Stimulated activated CD8-positive, alpha-beta memory T cell treated with anti-CD3 and anti-CD28 coated beads, Interleukin-7, amount 100 ng/mL, for 48 hours (primary cell): ENCODE results near the gene DYNLT2.

ENCODE experiments used
- DNase-seq, 2 donors: peaks; one replicate each; pipeline ENCODE4 v3.0.0-alpha.2; 2020; ENCODE audit warnings: low read depth in 1 of 2; ENCODE audit errors: extremely low read depth in 1 of 2

Gene DYNLT2

DNA sequence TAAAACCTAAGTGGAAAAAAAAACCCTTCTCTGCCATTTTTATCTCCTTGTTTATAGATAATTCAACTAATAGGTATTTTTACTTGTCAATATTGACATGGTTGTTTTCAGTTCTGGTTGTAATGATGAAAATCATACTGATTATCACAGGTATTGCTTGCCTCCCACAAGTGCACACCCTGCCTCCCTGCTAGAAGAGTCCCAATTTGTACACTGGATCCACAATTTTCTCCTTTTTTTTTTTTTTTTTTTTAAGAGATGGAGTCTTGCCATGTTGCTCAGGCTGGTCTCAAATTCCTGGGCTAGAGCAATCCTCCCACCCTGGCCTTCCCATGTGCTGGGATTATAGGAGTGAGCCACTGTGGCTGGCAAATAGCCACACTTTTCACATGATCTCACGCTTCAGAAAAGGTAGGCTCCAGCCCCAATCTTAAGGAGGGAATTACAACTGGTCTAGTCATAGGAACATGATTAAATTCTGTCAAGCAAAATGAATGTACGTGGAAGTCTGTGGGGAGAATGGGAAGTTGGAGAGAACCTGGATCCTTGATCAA lies 12.3 kb downstream of the DYNLT2 start:
- DNase-seq: no peak

DNA sequence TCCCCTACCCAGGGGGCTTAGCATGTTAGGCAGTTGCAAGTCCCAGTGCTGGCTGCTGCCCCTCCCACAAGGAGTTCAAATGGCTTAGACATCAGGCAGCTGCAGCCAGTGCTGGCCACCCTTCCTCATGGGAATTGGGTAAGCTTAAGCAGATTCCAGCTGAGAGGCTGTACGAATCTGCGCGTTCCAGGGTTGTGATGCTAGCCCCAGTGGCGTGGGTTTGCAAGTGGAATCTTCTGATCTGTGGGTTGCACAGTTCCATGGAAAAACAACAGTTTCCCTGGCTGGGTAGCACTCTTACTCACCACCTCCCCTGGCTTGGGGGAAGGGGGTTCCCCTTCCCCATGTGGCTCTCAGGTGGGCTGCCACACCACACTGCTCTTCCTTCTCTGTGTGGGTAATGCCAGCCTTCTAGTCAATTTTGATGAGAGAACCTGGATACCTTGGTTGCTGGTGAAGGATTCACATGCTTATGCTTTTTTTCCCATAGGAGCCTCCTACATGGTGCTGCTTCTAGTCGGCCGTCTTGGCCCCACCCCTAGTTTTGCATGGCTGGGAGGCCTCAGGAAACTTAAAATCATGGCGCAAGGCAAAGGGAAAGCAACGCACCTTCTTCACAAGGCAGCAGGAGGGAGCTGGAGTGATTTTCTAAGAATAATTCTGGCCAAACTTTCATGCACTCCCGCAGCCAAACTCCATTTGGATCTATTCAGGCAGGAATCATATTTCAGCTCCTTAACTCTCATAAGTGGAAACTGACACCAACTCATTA lies 13.0 kb downstream of the DYNLT2 start:
- no peak for DNase-seq

DNA sequence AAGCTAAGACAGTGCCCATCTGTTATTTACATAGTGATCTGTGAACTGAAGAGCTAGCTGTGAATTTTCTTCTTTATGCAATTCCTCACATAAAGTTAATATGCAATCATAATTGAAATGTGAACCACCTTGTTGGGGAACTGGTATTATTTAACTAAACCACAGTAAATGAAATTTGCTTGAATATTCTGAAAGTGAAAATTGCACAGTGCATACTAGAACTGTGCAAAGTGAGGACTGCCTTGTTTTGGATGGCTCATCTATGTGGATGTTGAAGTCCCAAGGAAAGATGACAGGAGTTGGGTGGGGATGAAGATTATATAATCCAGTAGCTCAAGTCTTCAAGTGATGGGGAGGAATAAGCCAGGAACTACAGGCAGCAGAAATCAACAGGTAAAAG lies 21.4 kb downstream of the DYNLT2 start:
- no peak for DNase-seq

DNA sequence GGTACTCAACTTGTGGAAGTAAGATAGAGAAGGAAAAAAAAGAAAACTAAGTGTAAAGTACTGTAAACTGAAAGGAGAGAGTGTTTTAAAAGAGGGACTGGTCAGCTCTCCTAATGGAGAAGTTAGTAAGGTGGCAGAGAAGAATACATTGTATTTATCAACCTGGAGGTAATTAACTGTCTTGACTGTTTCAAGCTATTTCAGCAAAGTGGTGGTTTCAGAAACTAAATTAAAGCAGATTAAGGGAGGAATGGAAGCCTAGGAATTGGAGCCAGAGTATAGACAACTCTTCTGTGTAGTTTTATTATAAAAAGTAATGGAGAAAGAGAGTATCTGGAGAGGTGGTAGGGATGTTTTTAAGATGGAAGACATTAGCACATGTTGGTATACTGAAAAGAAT lies 24.4 kb downstream of the DYNLT2 start:
- DNase-seq: no peak

DNA sequence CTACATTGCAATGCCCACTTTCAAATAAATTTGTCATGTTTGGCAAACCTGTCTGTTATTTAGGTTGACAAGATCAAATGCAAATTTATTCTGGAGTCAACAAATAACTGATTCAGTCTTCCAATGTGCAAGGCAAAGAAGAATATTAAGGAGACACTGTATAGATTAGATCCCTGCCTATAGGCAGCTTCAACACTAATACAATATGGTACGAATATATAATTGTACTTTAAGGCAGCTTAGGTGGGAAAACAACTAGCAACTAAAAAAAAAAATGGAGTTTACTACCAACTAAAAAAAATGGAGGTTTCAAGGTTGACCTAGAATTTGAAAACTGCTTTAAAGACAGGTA lies 25.3 kb downstream of the DYNLT2 start:
- DNase-seq: no peak

DNA sequence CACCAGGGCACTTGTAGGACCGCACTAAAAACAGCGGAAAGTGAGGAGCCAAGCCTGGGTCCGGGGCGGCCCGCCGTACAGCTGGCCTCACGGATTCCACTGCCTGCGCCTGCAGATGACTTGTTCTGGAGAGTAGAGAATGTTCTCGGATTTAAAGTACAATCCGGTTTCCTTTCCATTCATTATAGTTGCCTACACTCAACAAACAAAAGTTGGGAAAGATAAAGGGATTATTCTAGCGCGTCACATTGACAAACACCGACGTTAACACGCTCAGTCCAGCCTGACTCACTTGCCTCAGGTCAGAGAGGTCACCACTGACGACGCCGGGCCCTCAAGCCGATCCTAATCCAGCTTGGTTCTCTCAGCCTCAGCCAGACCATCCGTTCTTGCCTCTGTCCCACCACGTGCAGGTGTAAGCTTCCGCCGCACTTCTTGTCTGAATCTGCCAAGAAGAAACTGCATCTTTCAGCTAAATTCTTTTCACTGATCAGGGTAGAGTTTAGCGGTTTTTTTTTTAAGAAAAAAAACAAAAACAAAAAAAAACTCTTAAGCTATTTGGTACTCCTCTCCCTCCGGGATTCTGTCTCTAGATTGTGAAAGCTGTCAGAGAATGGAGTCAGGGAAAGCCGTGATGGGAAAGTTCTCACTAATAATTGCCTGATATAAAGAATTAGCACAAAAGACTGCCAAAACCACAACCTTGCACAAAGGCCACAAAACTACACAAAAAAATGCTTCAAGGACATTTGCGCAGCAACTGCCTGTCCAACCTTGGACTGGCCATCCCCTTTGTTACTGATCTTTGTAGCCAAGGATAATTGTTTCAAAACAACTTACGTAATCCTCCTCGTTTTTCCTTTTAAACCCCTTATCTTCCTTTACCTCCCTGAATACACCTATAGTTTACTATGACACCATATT lies 26.0 kb downstream of the DYNLT2 start:
- no peak for DNase-seq

DNA sequence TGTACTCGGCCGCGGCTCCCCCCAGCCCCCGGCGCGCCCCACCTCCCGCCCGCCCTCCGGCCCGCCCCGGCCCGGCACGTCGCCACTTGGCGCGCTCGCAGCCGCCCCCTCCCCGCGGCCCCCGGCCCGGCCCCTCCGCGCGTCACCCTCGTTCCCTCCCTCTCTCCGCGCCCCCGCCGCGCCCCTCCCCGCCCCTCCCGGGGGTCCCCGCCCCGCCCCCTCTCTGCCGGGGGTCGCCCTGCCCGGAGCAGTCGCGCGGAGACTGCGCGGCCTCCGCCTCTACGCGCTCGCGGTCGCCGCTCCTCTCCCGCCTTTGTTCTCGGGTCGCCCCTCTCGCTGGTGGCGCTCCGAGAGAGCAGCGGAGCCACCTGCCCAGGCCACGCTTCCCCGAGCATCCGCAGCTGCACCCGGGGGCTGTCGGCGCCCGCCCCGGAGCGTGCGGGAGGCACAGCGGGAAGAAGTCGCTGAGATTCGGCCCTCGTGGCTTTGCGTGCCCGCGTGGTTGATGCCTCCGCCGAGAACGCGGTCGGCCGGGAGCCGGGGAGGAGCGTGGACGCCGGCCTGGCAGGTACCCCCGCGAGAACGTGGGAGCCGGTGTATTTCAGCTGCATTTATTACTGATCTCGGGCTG lies 26.8 kb downstream of the DYNLT2 start, which contains the start of gene PHF10:
Gene PHF10 (minus strand): TSS at position 7 of the 631 bp plus-strand sequence. CDS start 569 bp downstream, outside the sequence.
- peak; percentile 44 to 50 for DNase-seq

DNA sequence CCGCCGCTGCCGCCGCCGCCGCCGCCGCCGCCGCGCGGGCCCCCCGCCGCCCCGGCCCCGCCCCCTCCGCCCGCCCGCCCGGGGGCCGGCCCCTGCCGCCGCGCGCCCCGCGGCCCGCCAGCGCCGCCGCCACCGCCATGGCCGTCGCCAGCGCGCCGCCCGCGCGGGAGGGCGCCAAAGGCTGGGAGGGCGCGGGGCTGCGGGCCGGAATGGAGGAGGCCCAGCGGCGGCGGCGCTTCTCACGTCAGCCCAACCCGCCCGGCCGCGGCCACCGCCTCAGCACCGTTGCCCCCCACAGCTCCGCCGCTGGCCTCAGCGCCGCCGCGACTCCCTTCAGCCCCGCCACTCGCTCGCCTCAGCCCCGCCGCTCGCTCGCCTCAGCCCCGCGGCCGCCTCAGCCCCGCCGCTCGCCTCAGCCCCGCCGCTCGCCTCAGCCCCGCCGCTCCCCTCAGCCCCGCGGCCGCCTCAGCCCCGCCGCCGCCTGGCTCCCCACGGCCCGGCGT lies 27.3 kb downstream of the DYNLT2 start:
- DNase-seq: no peak

DNA sequence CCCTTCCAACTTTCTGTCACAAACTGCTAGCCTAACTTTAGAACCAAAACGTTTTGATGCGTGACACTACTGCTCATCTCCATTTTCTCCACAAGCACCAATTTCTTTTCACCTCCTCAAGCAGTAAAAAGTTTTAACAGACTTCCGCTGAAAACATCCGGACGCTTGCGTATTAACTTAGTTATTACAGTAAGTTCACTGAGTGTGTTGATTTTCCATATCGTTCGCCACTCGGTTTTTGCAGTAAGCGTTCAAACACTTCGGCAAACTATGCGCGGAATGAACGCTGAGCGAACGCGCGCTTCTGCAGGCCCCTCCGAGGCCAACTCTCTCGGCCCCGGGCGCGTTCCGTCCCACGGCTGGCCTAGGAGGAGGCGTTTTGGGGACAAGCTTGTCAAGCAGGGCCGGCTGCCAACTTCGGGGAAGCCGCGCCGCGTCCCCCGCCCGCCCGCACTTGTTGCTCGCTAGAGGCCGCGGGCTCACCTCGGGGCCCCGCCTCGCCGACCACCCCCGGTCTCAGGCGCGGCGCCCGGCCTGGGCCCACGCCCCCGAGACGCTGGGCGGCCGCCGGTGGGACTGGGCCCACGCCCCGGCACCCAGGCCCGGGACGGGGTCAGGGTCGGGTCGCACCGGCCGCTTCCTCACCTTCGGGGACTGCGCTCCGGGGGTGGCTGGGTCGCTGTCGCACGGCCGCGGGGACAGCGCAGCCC lies 28.0 kb downstream of the DYNLT2 start:
- peak in 1 of 2 donors; percentile 34 for DNase-seq

DNA sequence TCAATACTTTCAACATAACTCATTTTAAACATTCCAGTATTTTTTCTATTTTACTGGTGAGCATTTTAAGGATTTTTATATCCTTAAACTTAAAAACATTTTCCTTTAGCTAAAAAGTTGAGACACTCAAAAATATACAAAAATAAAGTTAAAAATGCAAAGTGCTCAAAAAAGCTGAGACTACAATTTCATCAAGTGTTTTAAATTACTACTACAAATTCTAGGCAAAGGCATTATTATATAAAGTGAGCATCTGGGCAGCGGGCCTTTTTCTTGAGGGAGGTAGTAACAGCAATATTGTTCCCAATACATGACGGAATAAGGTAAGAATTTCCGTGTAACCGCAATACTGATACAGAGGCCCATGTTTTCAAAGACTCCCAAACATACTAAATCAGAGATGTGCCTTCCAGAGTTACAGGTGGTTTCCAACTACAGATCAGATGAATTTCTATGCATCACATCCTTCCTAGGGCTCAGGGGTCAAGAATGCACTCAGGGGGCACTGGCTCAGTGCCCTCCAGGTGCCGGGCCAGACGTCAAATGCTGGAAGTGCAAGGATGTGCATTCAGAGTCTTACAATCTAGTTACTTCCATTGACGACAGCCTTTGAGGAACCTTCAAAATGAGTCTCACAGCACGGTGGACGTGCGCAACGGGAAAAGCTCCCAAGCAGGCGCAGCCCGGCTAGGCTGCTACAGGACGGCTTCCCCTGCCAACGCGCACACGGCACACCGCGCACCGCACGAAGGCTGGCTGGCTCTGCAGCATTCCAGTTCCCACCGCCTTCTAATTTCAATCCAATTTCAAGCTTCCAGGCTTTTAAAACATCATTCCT lies 28.8 kb downstream of the DYNLT2 start:
- no peak for DNase-seq

DNA sequence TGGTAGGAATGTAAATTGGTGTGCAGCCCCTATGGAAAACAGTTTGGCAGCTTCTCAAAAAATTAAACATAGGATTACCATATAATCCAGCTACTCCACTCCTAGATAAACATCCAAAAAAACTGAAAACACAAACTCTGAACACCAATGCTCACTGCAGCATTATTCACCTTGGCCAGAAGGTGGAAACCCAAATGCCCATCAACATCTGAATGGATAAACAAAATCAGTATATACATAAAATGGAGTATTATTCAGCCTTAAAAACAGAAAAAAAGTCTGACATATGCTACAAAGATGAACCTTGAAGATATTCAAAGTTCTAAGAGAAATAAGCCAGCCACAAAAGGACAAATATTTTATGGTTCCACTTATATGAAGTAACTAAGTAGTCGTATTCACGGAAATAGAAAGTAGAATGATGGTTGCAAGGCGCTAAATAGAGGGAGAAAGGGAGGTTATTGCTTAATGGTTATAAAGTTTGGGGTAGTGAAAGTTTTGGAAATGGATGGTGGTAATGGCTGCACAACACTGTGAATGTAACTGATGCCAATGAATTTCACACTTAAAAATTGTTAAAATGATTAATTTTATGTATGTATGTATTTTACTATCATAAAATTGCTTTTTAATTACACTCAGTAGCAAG lies 31.0 kb downstream of the DYNLT2 start:
- no peak for DNase-seq

DNA sequence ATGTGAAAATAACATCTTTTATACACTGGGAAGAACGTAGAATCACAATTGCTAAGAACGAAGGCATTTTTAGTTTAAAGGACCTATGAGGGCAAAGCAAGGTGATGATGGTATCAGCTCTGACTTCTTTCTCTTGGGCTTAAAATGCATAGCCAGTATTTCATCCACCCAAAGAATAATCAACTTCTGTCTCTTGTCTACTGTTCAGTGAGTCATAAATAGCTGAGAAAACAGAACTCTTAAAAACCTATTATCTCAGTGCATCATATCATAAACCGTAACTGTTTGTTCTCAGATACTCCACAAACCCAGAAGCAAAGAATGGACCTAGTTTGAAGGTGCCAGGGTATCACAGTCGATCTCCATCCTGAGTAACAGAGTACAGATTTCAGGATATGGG lies 32.3 kb downstream of the DYNLT2 start:
- no peak for DNase-seq

DNA sequence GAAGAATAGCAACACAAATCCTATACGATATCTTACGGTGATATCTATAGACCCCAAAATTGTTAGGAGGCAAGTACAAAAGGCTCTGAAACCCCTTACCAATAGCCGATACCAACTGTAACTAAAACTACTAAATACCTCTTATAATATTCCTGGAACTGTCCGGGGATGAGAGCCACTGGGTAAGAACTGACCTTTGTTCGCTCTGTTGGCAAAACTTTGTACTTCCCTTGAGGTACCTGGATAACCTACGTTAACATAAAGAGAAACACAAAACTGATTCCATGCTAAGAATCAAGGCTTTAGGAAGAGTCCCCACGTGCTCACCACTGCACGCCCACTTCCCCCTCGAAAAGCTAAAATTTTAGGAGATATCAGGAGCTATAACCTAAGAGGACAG lies 36.8 kb downstream of the DYNLT2 start:
- no peak for DNase-seq

DNA sequence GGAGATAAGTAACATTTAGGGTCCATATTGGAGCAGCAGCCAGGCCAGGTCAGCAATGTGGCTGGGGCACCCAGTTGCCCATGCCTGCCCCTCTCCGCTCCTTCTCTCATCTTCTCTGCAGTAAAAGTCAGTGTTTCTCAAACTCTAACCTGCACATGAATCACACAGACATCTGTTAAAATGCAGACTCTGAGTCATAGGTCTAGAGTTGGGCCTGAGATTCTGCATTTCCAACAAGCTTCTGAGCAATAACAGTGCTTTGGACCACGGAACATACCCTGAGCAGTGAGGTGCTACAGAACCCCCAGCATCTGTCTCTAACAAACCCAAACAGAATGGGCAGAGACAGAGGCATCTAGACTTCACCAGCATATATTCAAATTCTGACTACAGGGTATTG lies 37.2 kb downstream of the DYNLT2 start:
- no peak for DNase-seq

DNA sequence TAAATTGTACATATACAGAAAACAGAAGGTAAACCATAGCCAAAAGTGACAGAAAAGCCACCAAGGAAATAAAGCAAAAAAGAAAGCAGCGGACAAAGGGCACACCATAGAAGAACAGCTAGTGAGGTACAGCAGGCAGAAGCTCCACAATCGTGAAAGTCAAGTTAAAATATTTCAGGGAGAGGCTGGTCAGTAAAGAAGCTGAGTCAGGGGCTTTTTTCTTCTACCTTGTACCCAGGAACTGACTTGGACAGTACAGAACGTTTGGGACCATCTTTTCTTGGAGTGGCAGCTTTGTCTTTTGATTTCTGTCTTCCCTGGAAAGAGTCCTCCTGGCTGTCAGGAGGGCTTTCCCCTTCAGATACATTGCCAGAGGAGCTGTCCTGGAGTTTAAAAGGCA lies 41.4 kb downstream of the DYNLT2 start:
- no peak for DNase-seq

DNA sequence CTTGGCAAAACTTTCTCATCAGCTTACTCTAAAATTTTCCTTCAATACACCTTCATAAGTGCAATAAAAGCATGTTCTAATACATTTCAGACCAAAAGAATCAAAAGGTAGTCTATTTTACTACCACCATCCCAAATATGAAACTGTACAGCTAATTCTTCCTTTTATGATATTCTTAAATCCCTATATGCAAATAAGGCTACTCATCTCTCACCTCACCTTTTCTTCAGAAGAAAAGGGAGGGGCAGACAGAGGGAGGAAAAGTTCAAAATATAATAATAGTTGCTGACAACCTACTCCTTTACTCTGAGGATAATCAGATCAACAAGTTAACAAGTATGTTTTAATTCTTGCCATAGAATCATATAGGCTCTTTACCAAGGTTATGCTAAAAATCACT lies 42.1 kb downstream of the DYNLT2 start:
- DNase-seq: no peak

DNA sequence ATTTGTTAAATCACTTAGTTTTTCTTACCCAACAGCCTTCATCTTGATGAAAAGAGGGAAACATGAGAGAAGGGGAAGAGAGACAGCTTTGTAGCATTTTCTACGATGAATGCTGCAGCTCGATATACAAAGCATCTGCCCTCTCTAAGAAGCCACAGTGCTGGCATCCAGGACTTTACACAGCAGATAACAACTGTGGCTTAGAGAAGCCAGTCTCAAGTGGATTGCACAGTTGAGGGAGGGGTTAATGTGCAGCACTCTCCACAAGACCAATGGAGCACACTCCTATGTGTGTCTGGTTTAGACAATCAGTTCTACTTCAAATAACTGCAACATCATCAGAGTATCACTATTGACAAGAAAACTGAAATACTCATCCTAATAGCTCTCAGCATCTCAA lies 43.6 kb downstream of the DYNLT2 start:
- no peak for DNase-seq

DNA sequence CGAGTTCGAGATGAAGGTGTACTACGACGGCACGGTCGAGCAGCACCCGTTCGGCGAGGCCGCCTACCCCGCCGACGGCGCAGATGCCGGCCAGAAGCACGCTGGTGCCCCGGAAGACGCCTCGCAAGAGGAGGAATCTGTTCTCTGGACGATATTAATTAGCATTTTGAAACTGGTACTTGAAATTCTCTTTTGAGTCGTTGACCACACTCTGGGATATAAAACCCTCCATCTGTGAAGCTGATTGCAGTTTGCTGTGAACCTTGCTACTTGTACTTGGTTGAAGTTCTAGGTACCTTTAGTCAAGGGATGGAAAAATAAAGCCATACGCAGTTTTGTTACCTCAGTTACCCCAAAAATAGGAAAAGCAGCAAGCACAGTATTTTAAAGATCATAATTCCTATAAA lies 48.5 kb downstream of the DYNLT2 start:
- DNase-seq: no peak
